Activated CD8-positive, alpha-beta memory T cell treated with anti-CD3 and anti-CD28 coated beads, Interleukin-2, amount 10 ng/mL, durations not matched to agents 7 days and 5 days (primary cell): Measurements from ENCODE around the gene MAML2. TPM values are rescaled to one million over a fixed set of nuclear protein-coding genes. Genes with fewer than 3 reads are reported as not detected.
A peak's percentile ranks its signal among the peaks of the same experiment; 100 is the strongest.

Experiments
- ATAC-seq: fragments of 150-1000 bp; cut with Tn5 transposase; one replicate; pipeline ENCODE4 v1.10.0; 2021; ENCODE audit warnings: moderate library complexity
- CTCF ChIA-PET: fragments of 350-600 bp; sonication (Branson Sonifier 250); formaldehyde crosslinking; loops from one replicate; lab custom pipeline; 2021; ENCODE audit warnings: antibody characterized with exemption; lab: Charles Lee
- DNase-seq: peaks from one replicate; pipeline ENCODE4 v3.0.0-alpha.2; 2020
- H3K27ac Mint-ChIP-seq: one replicate; pipeline ENCODE4 v1.8.0; 2021; ENCODE audit warnings: mild to moderate bottlenecking, mixed read lengths
- H3K27me3 Mint-ChIP-seq: one replicate; pipeline ENCODE4 v1.8.0; 2021; ENCODE audit warnings: mixed read lengths
- H3K36me3 Mint-ChIP-seq: one replicate; pipeline ENCODE4 v1.8.0; 2021; ENCODE audit warnings: mild to moderate bottlenecking, mixed read lengths
- H3K4me1 Mint-ChIP-seq: one replicate; pipeline ENCODE4 v1.8.0; 2021; ENCODE audit warnings: mixed read lengths
- H3K4me3 Mint-ChIP-seq: one replicate; pipeline ENCODE4 v1.8.0; 2021; ENCODE audit warnings: mild to moderate bottlenecking, moderate library complexity, mixed read lengths
- H3K9me3 Mint-ChIP-seq: one replicate; pipeline ENCODE4 v1.8.0; 2022; ENCODE audit warnings: low read depth, mixed read lengths
- total RNA-seq, 2 experiments: library from RNA; stranded (reverse); gene quantifications; one replicate each; pipeline ENCODE4 v1.2.3, GENCODE V29; 2021

The MAML2 gene
- total RNA-seq, 2 experiments from 2014 or later, result 12.7 to 14.5 TPM

GRCh38 chr11:96254854-96255253 is 88.1 kb downstream of the MAML2 start:
- Mint-ChIP-seq H3K27me3 (no peaks in the 10 kb centered on the region), H3K4me3 (peak overlapping the region; percentile 37), H3K4me1 (peaks cover 72% of the 10 kb centered on the region), H3K36me3 (peaks cover 21% of the 10 kb centered on the region), H3K9me3 (no peaks in the 10 kb centered on the region), H3K27ac (peak overlapping the region; percentile 67)
- DNase-seq (no peak), ATAC-seq (no peak)
- CTCF ChIA-PET, result interaction anchor here (0.5 to 5.4 kb wide), 4 partner anchors 10 to 86 kb away, joined by 3 to 61 read pairs (median 4); partner anchors contain the start of gene MAML2

GRCh38 chr11:96254087-96254486 is 88.9 kb downstream of the MAML2 start:
- peak overlapping the region; percentile 86 for H3K27ac Mint-ChIP-seq
- CTCF ChIA-PET, result interaction anchor here (0.6 to 5.4 kb wide), 4 partner anchors 11 to 90 kb away, joined by 3 to 61 read pairs (median 4); partner anchors contain the start of gene MAML2
- no peaks in the 10 kb centered on the region for H3K9me3 Mint-ChIP-seq
- ATAC-seq (no peak), DNase-seq (peak; percentile 57)
- H3K4me1 Mint-ChIP-seq, result peaks cover 71% of the 10 kb centered on the region
- peaks cover 27% of the 10 kb centered on the region for H3K36me3 Mint-ChIP-seq
- peak overlapping the region; percentile 69 for H3K4me3 Mint-ChIP-seq
- H3K27me3 Mint-ChIP-seq, result no peaks in the 10 kb centered on the region

GRCh38 chr11:96246718-96247552 is 96.1 kb downstream of the MAML2 start:
- Mint-ChIP-seq H3K4me3 (no peak overlapping the region), H3K27me3 (no peaks in the 10 kb centered on the region), H3K27ac (peak overlapping the region; percentile 77), H3K9me3 (no peaks in the 10 kb centered on the region), H3K36me3 (peaks cover 12% of the 10 kb centered on the region), H3K4me1 (peaks cover 57% of the 10 kb centered on the region)
- DNase-seq (no peak), ATAC-seq (peak; percentile 27)
- CTCF ChIA-PET, result interaction anchor here (1.7 kb wide), 1 partner anchor 10 kb away, joined by 5 read pairs; no protein-coding TSS in a partner anchor

GRCh38 chr11:96242971-96243647 is 99.9 kb downstream of the MAML2 start:
- H3K27ac Mint-ChIP-seq, result peak overlapping the region; percentile 90
- H3K4me3 Mint-ChIP-seq, result peak overlapping the region; percentile 82
- peak; percentile 89 for DNase-seq
- no peaks in the 10 kb centered on the region for H3K9me3 Mint-ChIP-seq
- peak; percentile 92 for ATAC-seq
- H3K27me3 Mint-ChIP-seq, result no peaks in the 10 kb centered on the region
- peaks cover 51% of the 10 kb centered on the region for H3K4me1 Mint-ChIP-seq
- CTCF ChIA-PET, result interaction anchor here (0.8 to 4.7 kb wide), 11 partner anchors 10 to 188 kb away, joined by 3 to 57 read pairs (median 4); partner anchors contain the start of gene MAML2
- H3K36me3 Mint-ChIP-seq, result peaks cover 2% of the 10 kb centered on the region

- Mint-ChIP-seq H3K4me3 (peak overlapping the region; percentile 20), H3K36me3 (peaks cover 2% of the 10 kb centered on the region), H3K27me3 (no peaks in the 10 kb centered on the region), H3K27ac (peak overlapping the region; percentile 54), H3K4me1 (peaks cover 47% of the 10 kb centered on the region), H3K9me3 (no peaks in the 10 kb centered on the region)
- CTCF ChIA-PET, result interaction anchor here (0.9 to 4.7 kb wide), 9 partner anchors 11 to 187 kb away, joined by 3 to 57 read pairs (median 3); partner anchors contain the start of gene MAML2
- ATAC-seq, result no peak
- no peak for DNase-seq
Measured at GRCh38 chr11:96242191-96242847, 100.7 kb downstream of the MAML2 start.

GRCh38 chr11:96241331-96241841 is 101.6 kb downstream of the MAML2 start:
- Mint-ChIP-seq H3K4me3 (no peak overlapping the region), H3K4me1 (peaks cover 38% of the 10 kb centered on the region), H3K27ac (no peak overlapping the region), H3K36me3 (no peaks in the 10 kb centered on the region), H3K27me3 (no peaks in the 10 kb centered on the region), H3K9me3 (no peaks in the 10 kb centered on the region)
- ATAC-seq (no peak), DNase-seq (no peak)
- CTCF ChIA-PET, result interaction anchor here (1.0 to 4.7 kb wide), 3 partner anchors 12 to 101 kb away, joined by 3 to 57 read pairs (median 5); partner anchors contain the start of gene MAML2

- no peaks in the 10 kb centered on the region for H3K9me3 Mint-ChIP-seq
- no peak overlapping the region for H3K27ac Mint-ChIP-seq
- peaks cover 6% of the 10 kb centered on the region for H3K36me3 Mint-ChIP-seq
- DNase-seq (no peak), ATAC-seq (no peak)
- CTCF ChIA-PET, result interaction anchor here (0.8 to 4.9 kb wide), 7 partner anchors 10 to 183 kb away, joined by 3 to 34 read pairs (median 7); partner anchors contain the start of genes CCDC82, JRKL and MAML2
- peaks cover 46% of the 10 kb centered on the region for H3K4me1 Mint-ChIP-seq
- H3K27me3 Mint-ChIP-seq, result no peaks in the 10 kb centered on the region
- no peak overlapping the region for H3K4me3 Mint-ChIP-seq
Measured at GRCh38 chr11:96238563-96239135, 104.3 kb downstream of the MAML2 start.

- no peak for DNase-seq
- peaks cover 7% of the 10 kb centered on the region for H3K36me3 Mint-ChIP-seq
- no peak overlapping the region for H3K27ac Mint-ChIP-seq
- CTCF ChIA-PET, result interaction anchor here (1.5 to 4.9 kb wide), 5 partner anchors 11 to 183 kb away, joined by 4 to 34 read pairs (median 7); partner anchors contain the start of gene MAML2
- H3K9me3 Mint-ChIP-seq, result no peaks in the 10 kb centered on the region
- ATAC-seq, result no peak
- no peak overlapping the region for H3K4me3 Mint-ChIP-seq
- no peaks in the 10 kb centered on the region for H3K27me3 Mint-ChIP-seq
- H3K4me1 Mint-ChIP-seq, result peaks cover 43% of the 10 kb centered on the region
Measured at GRCh38 chr11:96237766-96238266, 105.2 kb downstream of the MAML2 start.

- Mint-ChIP-seq H3K27me3 (no peaks in the 10 kb centered on the region), H3K4me3 (peak overlapping the region; percentile 62), H3K27ac (peak overlapping the region; percentile 91), H3K9me3 (no peaks in the 10 kb centered on the region), H3K36me3 (peaks cover 18% of the 10 kb centered on the region), H3K4me1 (peaks cover 41% of the 10 kb centered on the region)
- ATAC-seq (peak; percentile 98), DNase-seq (peak; percentile 88)
- CTCF ChIA-PET, result interaction anchor here (1.4 to 4.9 kb wide), 6 partner anchors 13 to 144 kb away, joined by 3 to 34 read pairs (median 8); partner anchors contain the start of gene MAML2
Measured at GRCh38 chr11:96235751-96236150, 107.2 kb downstream of the MAML2 start.

- Mint-ChIP-seq H3K36me3 (peaks cover 19% of the 10 kb centered on the region), H3K4me3 (peak overlapping the region; percentile 62), H3K27ac (peak overlapping the region; percentile 91), H3K9me3 (no peaks in the 10 kb centered on the region), H3K4me1 (peaks cover 47% of the 10 kb centered on the region), H3K27me3 (no peaks in the 10 kb centered on the region)
- DNase-seq (no peak), ATAC-seq (peak; percentile 14)
- CTCF ChIA-PET, result interaction anchor here (0.6 to 4.9 kb wide), 5 partner anchors 19 to 143 kb away, joined by 3 to 34 read pairs (median 6); partner anchors contain the start of gene MAML2
Measured at GRCh38 chr11:96234866-96235441, 108.0 kb downstream of the MAML2 start.

GRCh38 chr11:96232132-96232531 is 110.9 kb downstream of the MAML2 start:
- CTCF ChIA-PET, result no interaction called here

More at GRCh38 chr11:96232132-96232531, 110.9 kb downstream of the MAML2 start:
- H3K27ac Mint-ChIP-seq, result no peak overlapping the region
- no peak overlapping the region for H3K4me3 Mint-ChIP-seq
- H3K36me3 Mint-ChIP-seq, result peaks cover 24% of the 10 kb centered on the region
- peaks cover 61% of the 10 kb centered on the region for H3K4me1 Mint-ChIP-seq
- DNase-seq (no peak), ATAC-seq (no peak)
- no peaks in the 10 kb centered on the region for H3K27me3 Mint-ChIP-seq
- no peaks in the 10 kb centered on the region for H3K9me3 Mint-ChIP-seq
